ENCODE results near the gene ARHGEF3.

Gene ARHGEF3

GRCh38 chr3:56801662-56802377 is at the start of gene ARHGEF3:
Gene ARHGEF3 (minus strand): TSS chr3:56801949. CDS start chr3:56801798, 151 bp downstream.
- no peak for TF ChIP-seq ZFX (IDR thresholded peaks at IDR 0.05; ENCODE audit: borderline replicate concordance)
- peak; percentile 61 for TF ChIP-seq CTCF (IDR thresholded peaks at IDR 0.05)
- no peak within 1 kb of the TSS; the same call in 1 of the 2 replicates for H3K27ac ChIP-seq

GRCh38 chr3:56849698-56850097 is 47.9 kb upstream of the ARHGEF3 start:
- TF ChIP-seq CTCF (IDR thresholded peaks at IDR 0.05) (no peak), ZFX (IDR thresholded peaks at IDR 0.05; ENCODE audit: borderline replicate concordance) (no peak)
- H3K27ac ChIP-seq = no peak overlapping the region

GRCh38 chr3:56845505-56845904 is 43.8 kb upstream of the ARHGEF3 start:
- no peak overlapping the region for H3K27ac ChIP-seq
- TF ChIP-seq CTCF (IDR thresholded peaks at IDR 0.05) (no peak), ZFX (IDR thresholded peaks at IDR 0.05; ENCODE audit: borderline replicate concordance) (no peak)

- TF ChIP-seq ZFX (IDR thresholded peaks at IDR 0.05; ENCODE audit: borderline replicate concordance) = no peak
- no peak for TF ChIP-seq CTCF (IDR thresholded peaks at IDR 0.05)
- no peak overlapping the region for H3K27ac ChIP-seq
Observed at GRCh38 chr3:56844536-56844935, 42.8 kb upstream of the ARHGEF3 start.

- TF ChIP-seq CTCF (IDR thresholded peaks at IDR 0.05) (no peak), ZFX (IDR thresholded peaks at IDR 0.05; ENCODE audit: borderline replicate concordance) (no peak)
- H3K27ac ChIP-seq = no peak overlapping the region
Observed at GRCh38 chr3:56839784-56840715, 38.3 kb upstream of the ARHGEF3 start.

- TF ChIP-seq CTCF (IDR thresholded peaks at IDR 0.05) = no peak
Observed at GRCh38 chr3:56838448-56838847, 36.7 kb upstream of the ARHGEF3 start.

More at GRCh38 chr3:56838448-56838847, 36.7 kb upstream of the ARHGEF3 start:
- no peak overlapping the region for H3K27ac ChIP-seq
